Limb (tissue), 2 donors: ENCODE results near the gene CARTPT.

ENCODE experiments used
- DNase-seq, 2 donors: peaks; one replicate each; pipeline ENCODE4 v3.0.0-alpha.2; 2016; ENCODE audit errors: extremely low spot score in 2 of 2

CARTPT gene

DNA sequence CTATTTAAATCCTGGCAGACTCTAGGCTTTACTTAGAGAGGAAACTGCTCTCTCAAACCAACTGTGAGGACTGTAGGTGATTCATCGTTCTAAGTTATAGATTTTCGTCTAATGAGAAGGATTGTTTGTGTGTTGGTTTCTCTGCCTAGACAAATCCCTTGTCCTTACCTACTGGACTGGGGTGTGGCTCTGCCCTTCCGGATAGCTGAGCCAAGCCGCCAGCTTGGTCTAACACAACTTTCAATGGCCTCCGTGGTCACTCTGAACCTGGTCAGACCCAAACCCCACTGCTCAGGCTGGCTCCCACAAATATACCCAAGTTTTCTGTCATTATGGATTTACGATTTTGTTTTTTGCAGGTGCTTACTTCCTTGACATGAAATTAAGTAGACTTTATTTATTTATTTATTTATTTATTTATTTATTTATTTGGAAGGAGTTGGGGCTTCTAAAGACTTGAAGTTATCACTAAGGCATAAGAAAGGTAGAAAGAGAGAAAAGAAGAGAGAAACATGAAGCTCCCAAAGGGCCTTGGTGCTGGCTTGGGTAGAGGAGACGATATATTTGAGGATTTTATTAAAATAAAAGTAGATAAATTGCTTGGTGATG, 19.0 kb downstream of the CARTPT start:
- DNase-seq: no peak

DNA sequence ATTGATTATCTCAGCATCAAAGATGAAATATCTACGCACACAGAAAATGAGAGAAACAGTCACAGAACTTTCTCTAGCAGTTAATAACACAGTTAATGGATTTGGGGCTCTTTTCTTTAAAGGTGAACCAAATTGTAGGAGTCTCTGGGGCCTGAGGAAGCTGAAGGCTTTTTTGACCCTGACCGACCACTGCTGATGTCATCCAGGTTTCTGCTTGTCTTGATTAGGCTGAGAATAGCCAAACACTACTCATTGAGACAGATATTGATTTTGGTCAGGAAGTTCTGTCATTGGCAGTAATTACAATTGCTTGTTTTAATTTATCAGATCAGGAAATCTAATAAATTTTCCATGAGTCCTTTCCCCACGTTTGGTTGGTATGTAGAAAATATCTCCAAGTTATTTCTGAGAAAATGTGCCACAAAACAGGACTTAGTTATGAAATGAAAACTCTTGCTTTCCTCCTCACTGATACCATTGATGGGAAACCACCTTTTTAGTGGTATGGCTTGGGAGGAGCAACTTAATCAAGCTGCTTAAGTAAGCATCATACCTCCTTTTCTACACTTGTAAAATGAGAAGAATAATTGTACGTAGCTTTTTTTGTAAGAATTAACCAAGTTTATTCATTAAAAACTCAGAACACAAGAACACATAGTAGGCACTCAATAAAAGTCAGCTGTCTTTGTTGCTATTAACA, 19.7 kb downstream of the CARTPT start:
- no peak for DNase-seq

DNA sequence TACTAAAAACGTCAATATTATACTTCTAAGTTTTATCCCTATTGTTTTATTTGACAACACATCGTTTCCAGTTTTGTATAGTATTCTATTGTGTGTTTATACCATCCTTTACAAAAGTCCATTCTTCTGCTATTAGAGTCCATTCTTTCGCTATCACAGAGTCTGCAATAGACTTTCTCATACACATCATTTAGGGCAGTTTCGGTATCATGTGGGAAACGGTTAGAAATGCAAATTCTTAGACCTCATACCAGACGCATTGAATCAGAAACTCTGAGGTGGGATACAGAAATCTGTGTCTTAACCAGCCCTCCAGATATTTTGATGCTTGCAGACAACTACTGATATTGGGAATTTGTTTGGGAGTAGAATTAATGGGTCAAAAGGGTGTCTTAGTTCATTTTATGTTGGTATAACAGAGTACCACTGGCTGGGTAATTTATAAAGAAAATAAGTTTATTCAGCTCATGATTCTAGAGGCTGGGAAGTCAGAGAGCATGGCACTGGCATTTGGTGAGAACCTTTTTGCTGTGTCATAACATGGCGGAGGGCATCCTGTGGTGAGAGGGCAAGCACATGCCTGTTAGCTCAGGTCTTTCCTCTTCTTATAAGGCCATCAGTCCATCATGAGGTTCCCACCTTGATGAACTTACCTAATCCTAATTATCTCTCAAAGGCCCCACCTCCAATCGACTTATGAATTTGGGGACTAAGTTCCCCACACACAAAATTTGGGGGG, 21.1 kb downstream of the CARTPT start:
- DNase-seq: no peak

DNA sequence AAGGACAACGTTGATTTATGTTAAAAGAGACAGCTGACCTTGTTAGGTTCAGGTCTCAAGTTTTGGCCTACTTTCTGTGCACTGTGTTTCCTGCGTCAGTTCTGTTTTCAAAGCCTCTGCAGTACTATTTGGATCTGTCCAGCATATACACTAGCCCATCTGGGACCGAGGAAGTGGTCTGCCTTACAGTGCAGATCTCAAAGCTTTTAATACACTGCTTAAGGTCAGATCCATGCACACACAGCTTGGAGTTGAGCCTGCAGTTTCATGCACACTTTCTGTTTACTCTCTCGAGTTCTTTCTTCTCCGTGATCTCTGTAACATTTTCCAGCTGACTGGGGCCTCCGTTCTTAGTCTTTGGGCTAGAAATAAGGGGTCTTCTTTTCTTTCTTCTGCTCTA, 24.1 kb downstream of the CARTPT start:
- DNase-seq: no peak

DNA sequence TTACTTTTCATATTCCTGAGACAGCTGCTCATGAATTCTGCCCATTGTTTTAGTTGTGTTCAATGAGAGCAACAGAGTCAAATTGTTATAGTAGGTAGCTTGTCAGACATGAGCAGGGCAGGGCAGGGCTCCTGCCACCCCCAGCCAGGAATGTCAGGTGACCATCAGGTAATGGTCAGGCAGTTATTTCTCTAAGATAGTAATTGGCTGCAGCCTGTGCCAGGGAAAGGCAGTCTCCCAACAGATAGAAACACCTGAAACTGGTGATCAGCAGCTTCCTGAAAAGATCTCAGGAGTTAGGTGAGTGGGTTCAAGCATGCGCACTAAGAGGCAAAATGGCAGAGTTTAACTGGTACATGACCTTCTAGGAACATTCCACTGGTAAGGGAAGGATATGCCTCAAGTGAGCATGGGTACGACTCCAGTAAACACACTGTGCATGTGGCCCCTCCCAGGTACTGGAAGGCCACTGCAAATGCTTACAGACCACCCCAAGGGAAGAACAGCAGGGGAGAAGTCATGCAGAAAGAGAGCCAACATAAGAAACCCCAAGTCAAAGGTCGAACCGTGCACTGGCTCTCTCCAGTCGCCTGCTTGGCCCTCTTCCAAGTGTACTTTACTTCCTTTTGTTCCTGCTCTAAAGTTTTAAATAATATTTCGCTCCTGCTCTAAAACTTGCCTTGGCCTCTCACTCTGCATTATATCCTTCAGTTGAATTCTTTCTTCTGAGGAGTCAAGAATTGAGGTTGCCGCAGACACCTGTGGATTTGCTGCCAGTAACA, 25.1 kb downstream of the CARTPT start:
- DNase-seq: no peak

DNA sequence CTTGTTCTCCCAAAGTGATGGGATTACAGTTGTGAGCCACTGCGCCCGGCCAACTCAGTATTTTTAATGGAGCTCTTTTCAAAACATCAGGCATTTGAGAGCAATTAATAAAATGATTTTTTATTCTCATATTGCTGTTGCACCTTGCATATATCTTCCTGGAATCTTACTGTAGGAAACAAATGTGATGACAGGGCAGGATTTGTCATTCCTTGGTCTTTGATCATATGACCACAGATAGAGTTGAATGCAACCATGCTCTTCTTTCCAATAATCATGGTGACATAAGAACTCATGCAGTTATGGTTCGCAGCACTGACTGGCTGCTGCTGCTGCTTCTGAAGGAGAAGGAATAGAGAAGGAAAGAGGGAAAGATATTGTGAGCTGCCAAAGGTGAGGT, 28.1 kb downstream of the CARTPT start:
- DNase-seq: no peak

DNA sequence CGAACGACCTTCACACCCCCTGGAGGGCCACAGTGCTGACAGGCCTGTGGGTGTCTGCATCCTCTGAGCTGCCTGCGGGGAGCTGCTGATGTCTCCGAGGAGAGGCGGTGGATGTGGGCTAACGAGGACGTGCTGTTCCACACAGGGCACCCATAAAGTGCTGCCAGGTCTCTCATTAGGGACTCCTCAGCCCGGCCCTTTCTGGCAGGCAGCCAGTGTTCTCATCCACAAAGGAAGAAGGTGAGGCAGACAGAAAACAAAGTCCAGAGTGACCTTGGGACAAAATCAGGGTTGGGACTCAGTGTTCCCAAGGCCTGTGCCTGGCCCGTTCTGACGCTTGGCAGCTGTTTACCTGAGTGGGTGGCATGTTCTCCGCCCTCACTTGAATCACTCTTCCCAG, 29.3 kb downstream of the CARTPT start:
- DNase-seq: no peak

DNA sequence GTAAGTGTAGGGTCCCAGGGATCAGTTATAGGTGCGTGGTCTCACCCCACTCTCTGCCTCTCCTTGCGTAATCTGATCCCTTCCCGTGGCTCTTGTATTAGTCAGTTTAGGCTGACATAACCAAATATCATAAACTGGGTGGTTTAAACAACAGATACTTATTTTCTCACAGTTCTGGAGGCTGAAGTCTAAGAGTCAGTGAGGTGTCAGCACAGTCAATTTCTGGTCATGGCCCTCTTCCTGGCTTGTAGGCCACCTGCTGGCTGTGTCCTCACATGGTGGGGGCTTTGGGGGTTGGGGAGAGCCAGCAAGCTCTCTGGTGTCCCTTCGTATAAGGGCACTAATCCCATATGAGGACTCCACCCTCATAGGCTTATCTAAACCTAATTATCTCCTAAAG, 32.3 kb downstream of the CARTPT start:
- DNase-seq: no peak

DNA sequence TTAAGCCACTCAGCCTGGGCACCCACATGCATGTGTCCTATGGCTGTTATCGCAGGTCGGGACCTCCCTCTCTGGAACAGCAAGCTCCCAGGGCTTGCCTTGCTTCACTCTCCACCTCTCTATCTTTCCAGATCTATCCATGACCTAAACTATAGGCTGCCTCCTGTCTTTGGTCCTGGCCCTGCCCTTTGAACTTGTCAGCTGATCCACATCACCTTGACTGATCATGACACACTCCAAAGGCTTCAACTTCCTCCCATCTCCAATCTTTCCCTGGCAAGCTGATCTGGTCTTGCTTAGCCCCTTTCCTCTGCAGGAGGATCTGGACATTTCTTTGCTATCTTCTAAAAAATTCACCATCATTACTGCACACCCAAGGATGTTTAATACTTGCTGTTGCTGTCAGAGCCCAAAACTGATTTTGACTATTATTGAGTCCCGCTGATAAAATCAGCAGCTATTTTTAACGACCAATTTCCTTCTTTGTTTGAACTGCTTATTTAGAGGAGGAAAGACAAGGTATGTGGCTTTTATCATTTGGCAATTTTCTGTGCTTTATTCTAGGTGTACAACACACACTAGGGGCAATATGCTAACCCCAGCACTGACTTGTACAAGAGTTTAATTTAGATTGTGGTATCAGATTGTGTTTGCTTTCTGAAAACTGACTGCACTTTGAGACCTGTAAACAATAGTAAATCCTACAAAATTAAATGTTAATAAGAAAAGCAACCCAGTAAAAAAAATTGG, 33.5 kb downstream of the CARTPT start:
- no peak for DNase-seq

DNA sequence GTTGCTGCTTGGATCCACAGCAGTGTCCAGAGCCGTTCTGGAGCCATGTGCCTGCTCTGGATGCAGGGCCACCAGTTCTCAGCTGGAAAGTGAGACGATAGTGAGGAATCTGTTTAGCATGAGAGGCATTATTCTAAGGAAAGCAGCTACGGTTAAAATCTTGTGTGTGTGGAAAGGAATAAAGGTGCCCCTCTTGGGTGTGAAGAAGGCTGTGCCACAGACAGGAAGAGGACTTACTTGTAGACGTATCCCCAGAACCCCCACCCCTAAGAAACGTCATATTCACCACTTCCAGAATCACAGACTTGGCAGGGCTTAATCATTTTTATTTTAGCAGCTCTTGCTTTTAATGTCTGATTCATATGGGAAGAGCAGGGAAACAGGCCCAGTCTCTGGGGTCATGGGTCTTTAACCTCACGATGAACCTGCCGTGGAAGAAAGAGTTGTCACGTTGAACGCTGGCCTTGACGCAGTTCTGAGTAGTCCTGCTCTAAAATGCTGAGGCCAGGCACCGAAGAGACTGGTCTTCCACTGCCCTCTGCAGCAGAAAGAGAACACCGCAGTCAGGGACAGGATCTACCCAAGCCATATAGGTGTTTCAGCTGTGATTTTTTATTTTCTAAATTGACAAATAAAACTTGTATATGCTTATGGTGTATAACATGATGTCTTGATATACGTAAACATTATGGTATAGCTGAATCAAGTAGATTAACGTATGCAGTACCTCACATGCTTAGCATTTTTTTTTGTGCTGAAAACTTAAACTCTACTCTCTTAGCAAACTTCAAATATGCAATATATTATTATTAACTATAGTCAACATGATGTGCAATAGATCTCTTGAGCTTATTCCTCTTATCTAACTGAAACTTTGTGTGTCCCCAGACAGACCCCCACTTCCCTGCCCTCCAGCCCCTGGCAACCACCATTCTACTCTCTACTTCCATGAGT, 38.8 kb downstream of the CARTPT start:
- DNase-seq: peak; percentile 40 to 64

DNA sequence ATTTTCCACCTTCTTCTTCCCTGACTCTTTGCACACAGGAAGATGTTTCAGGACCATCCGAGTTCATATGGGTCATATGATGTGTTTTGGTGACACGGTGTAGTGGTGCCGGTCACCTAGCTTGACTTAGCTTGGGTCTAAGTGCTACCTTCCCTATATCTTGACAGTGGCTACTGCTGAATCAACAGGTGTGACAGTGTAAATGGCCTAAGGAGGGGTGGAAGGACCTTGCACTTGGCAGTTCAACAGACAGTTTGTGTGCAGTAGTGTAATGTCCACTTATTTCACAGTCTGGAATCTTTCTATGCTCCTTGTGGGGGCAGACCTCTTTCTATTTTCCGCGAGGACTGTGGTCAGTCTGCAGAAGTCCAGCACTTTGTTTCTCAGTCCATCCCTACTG, 43.8 kb downstream of the CARTPT start:
- DNase-seq: no peak

DNA sequence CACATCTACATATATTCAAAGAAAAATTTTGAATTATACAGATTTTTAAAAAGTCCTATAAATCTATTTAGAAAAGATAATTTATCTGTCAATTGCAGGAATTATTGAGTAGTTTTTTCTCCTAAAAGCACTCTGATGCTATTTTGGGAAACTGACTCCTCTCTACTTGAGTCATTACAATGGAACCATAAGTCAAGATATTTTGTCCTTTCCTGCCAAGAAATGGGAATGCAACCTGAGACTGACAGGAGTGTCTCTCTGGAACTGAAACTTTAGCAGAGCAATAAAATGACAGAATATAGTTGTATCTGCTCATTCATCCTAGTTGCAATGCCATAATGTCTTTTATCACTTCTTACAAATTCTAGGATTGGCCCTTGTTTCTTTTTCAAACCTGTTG, 48.6 kb downstream of the CARTPT start:
- no peak for DNase-seq

DNA sequence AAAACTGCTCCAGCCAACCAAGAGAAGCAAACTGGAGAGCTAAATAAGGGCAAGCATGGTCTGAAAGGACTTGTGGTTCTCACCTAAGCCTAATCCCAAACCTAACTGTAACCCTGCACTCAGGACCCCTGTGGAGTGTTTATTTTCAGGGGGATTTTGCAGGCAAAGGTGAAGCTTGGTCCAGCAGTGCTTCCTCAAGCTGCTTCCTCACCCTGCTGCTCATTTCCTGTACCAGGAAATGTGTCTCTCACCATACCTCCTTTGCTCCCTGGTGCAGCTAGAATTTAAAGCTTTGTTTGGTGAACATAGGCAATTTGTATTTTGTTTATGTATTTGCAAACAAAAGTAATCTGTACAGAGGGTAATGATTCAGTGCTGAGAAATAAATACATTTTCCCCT, 50.2 kb downstream of the CARTPT start:
- DNase-seq: no peak

DNA sequence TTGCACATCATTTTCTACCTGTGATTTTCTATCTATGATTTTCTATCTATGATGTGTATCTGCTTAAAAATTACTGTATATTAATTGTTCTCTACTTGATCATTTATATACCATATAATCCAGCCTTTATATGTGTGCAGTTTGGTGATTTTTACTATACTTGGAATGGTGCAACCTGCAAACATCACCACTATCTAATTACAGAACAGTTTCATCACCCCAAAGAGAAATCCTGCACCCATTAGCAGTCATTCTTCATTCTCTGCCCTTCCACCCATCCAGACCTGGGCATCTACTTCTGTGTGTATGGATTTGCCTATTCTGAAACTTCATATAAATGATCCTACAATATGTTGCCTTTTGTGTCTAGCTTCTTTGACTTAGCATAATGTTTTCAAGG, 51.3 kb downstream of the CARTPT start:
- no peak for DNase-seq
